ENCODE measurements around the gene PEMT. TPM values are rescaled to one million over a fixed set of nuclear protein-coding genes. Genes with fewer than 3 reads are reported as not detected.

The PEMT gene
- total RNA-seq, 1 experiment from 2014 or later = 27.0 TPM

DNA sequence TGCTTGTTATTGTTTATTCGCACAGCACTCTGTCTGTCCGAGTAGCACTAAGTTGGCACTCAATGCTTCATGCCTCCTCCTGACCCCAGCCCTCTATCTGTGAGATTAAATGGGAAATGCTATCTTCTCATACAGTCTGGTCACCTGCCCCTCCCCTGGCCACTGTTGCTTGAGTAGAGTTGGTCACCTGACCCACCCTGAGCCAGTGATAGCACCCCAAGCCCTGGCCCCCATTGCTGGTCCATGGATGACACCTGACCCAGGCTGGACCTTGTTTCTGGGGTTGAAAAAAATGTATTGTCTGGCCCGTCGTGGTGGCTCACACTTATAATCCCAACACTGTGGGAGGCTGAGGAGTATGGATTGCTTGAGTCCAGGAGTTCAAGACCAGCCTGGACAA, 8.5 kb upstream of the PEMT start:
- H3K27ac ChIP-seq (ENCODE audit: low read length) = no peak overlapping the region
- H3K27me3 ChIP-seq (ENCODE audit: control insufficient read depth, insufficient read depth, low read length) = no peaks in the 10 kb centered on the region
- TF ChIP-seq CTCF (IDR thresholded peaks at IDR 0.05) (no peak), SIN3A (IDR thresholded peaks at IDR 0.05; ENCODE audit: borderline replicate concordance, insufficient read depth, low read depth, low read length) (no peak), POLR2AphosphoS5 (IDR thresholded peaks at IDR 0.05; ENCODE audit: low read depth, low read length) (no peak), TCF7L2 (IDR thresholded peaks at IDR 0.05; ENCODE audit: low read depth, low read length) (no peak)
- TF ChIP-seq, protein P1, sequence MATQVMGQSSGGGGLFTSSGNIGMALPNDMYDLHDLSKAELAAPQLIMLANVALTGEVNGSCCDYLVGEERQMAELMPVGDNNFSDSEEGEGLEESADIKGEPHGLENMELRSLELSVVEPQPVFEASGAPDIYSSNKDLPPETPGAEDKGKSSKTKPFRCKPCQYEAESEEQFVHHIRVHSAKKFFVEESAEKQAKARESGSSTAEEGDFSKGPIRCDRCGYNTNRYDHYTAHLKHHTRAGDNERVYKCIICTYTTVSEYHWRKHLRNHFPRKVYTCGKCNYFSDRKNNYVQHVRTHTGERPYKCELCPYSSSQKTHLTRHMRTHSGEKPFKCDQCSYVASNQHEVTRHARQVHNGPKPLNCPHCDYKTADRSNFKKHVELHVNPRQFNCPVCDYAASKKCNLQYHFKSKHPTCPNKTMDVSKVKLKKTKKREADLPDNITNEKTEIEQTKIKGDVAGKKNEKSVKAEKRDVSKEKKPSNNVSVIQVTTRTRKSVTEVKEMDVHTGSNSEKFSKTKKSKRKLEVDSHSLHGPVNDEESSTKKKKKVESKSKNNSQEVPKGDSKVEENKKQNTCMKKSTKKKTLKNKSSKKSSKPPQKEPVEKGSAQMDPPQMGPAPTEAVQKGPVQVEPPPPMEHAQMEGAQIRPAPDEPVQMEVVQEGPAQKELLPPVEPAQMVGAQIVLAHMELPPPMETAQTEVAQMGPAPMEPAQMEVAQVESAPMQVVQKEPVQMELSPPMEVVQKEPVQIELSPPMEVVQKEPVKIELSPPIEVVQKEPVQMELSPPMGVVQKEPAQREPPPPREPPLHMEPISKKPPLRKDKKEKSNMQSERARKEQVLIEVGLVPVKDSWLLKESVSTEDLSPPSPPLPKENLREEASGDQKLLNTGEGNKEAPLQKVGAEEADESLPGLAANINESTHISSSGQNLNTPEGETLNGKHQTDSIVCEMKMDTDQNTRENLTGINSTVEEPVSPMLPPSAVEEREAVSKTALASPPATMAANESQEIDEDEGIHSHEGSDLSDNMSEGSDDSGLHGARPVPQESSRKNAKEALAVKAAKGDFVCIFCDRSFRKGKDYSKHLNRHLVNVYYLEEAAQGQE (IDR thresholded peaks at IDR 0.05; ENCODE audit: insufficient read depth in 1 of 2, low read depth in 2 of 2, low read length in 1 of 2) = no peak
- H3K9me3 ChIP-seq (ENCODE audit: control insufficient read depth, insufficient read depth, low read depth, low read length) = no peaks in the 10 kb centered on the region
- no peaks in the 10 kb centered on the region for H3K36me3 ChIP-seq (ENCODE audit: control insufficient read depth, insufficient read depth, low read length)
- in situ Hi-C loops (cut with HindIII; ENCODE audit: low pct_unique_long_range_greater_than_20kb, low sequenced_read_pairs) (no loop called here), intact Hi-C loops (cut with micrococcal nuclease; ENCODE audit: unreplicated experiment) (no loop called here)
- no peak overlapping the region for H3K4me3 ChIP-seq (ENCODE audit: low read depth in 2 of 2, low read length in 2 of 2)
- BruUV-seq (replicated peaks) = no TSS peak
- DNase-seq (ENCODE audit: low read depth, low spot score) = no peak
- no peak for ATAC-seq
- POLR2A ChIA-PET = no interaction called here
- CTCF ChIA-PET = no interaction called here
- no peaks in the 10 kb centered on the region for H3K4me1 ChIP-seq (ENCODE audit: control insufficient read depth, insufficient read depth, low read length)

GRCh38 chr17:17598003-17598402, 6.5 kb upstream of the PEMT start:
- ChIA-PET POLR2A (no interaction called here), CTCF (interaction anchor here (0.6 to 1.5 kb wide), 2 partner anchors 14 to 16 kb away, joined by 3 to 4 read pairs; no protein-coding TSS in a partner anchor)
- Histone ChIP-seq H3K27me3 (ENCODE audit: control insufficient read depth, insufficient read depth, low read length) (no peaks in the 10 kb centered on the region), H3K27ac (ENCODE audit: low read length) (no peak overlapping the region), H3K4me1 (ENCODE audit: control insufficient read depth, insufficient read depth, low read length) (no peaks in the 10 kb centered on the region), H3K4me3 (ENCODE audit: low read depth in 2 of 2, low read length in 2 of 2) (no peak overlapping the region), H3K9me3 (ENCODE audit: control insufficient read depth, insufficient read depth, low read depth, low read length) (no peaks in the 10 kb centered on the region), H3K36me3 (ENCODE audit: control insufficient read depth, insufficient read depth, low read length) (no peaks in the 10 kb centered on the region)
- BruUV-seq (replicated peaks) = no TSS peak
- in situ Hi-C loops (cut with HindIII; ENCODE audit: low pct_unique_long_range_greater_than_20kb, low sequenced_read_pairs) = no loop called here
- intact Hi-C loops (cut with micrococcal nuclease; ENCODE audit: unreplicated experiment) = no loop called here
- ATAC-seq = no peak
- TF ChIP-seq POLR2AphosphoS5 (IDR thresholded peaks at IDR 0.05; ENCODE audit: low read depth, low read length) (no peak), CTCF (IDR thresholded peaks at IDR 0.05) (no peak), SIN3A (IDR thresholded peaks at IDR 0.05; ENCODE audit: borderline replicate concordance, insufficient read depth, low read depth, low read length) (no peak), TCF7L2 (IDR thresholded peaks at IDR 0.05; ENCODE audit: low read depth, low read length) (no peak)
- TF ChIP-seq, protein P1 (IDR thresholded peaks at IDR 0.05; ENCODE audit: insufficient read depth in 1 of 2, low read depth in 2 of 2, low read length in 1 of 2) = no peak
- DNase-seq (ENCODE audit: low read depth, low spot score) = no peak

Measured in Panc1 (cell line).